HUES48 (cell line): Measurements from ENCODE around the gene PGPEP1.
"Not testable (repeated sequence)": the region's sequence is repeated elsewhere in the genome, so short reads cannot be mapped to it uniquely, and the experiment has no call there.

Experiments used
- H3K27ac ChIP-seq: one replicate; pipeline ENCODE4 v1.7.0; 2013; ENCODE audit warnings: low read depth, low read length, inconsistent platforms
- H3K27me3 ChIP-seq: 2 replicates; pipeline ENCODE4 v1.6.1; 2013; ENCODE audit warnings: mild to moderate bottlenecking, low read length; ENCODE audit not compliant: control insufficient read depth, insufficient read depth
- H3K36me3 ChIP-seq: 2 replicates; pipeline ENCODE4 v1.6.1; 2013; ENCODE audit warnings: low read length; ENCODE audit not compliant: control insufficient read depth, insufficient read depth
- H3K4me1 ChIP-seq: 2 replicates; pipeline ENCODE4 v1.6.1; 2013; ENCODE audit warnings: mild to moderate bottlenecking, low read length; ENCODE audit not compliant: control insufficient read depth, insufficient read depth
- H3K4me3 ChIP-seq: 2 replicates; pipeline ENCODE4 v1.5.1; 2013; ENCODE audit warnings: mild to moderate bottlenecking, low read depth, low read length
- H3K9ac ChIP-seq: 2 replicates; pipeline ENCODE4 v1.6.1; 2013; ENCODE audit warnings: mild to moderate bottlenecking, low read depth, low read length, moderate library complexity
- H3K9me3 ChIP-seq: 2 replicates; pipeline ENCODE4 v1.6.1; 2013; ENCODE audit warnings: low read length; ENCODE audit not compliant: control insufficient read depth, insufficient read depth

PGPEP1 gene

DNA sequence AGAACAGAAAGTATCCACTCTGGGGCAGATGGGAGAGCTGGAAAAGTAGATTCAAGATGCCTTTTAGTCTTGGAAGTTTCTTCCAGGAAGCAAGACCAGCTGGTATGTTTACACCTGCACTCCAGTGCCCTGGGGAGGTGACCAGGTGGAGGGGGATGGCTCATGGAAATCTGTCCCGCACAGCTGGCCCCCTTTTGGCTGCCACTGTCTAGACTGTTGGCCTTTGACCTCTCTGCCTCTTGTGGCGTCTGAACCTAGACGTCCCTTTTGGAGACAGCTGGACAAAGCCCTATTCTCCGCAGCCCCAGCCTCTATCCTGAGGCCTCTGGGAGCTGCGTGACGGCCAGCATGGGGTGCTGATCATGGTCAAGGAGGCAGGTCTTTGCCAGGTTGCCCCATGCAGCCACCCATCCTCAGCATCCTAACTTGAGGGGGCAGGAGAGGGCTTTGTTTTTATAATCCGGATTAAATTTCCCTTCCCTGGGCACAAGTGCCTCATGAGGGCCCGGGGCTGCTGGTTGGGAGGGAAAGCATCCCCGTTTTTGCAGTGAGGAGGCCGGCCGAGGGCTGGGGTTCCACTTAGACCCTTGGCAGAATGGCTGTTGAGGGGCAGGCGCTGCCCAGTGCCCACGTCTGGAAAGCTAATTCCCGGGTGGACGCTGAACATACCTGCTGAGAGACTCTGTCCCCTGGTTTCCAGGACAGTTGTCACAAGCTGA is 28.3 kb downstream of the PGPEP1 start:
- Histone ChIP-seq H3K4me3 (no peak overlapping the region), H3K27me3 (no peaks in the 10 kb centered on the region), H3K4me1 (peaks cover 11% of the 10 kb centered on the region), H3K36me3 (0 out of 2 replicates have a peak, but pooled peaks cover 2% of the 10 kb centered on the region), H3K27ac (peak overlapping the region; percentile 47), H3K9me3 (no peaks in the 10 kb centered on the region), H3K9ac (no peak overlapping the region)

DNA sequence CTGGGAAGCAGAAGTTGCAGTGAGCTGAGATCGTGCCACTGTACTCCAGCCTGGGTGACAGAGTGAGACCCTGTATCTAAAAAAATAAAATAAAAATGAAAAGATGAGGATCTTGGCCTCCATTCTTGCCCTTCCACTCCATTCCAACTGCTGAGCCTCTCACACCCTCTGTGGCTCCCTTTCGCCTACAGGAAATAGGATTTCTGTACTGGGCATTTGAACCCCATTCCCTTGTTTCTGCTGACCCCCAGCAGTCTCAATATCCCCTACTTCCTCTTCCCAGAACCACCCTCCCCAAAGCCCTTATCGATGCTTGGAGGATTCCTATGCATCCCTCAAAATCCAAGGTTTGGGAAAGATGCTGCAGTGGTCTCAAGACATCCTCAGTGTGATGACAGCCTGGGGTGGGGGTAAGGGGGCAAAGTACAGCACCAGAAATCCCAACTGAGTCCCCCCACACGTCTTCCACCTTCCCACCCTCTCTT is 33.1 kb downstream of the PGPEP1 start:
- H3K9ac ChIP-seq, result peak overlapping the region; percentile 17; the same call in 1 of the 2 replicates
- H3K27ac ChIP-seq, result peak overlapping the region; percentile 97
- H3K4me3 ChIP-seq, result no peak overlapping the region
- peaks cover 14% of the 10 kb centered on the region for H3K4me1 ChIP-seq
- no peaks in the 10 kb centered on the region for H3K9me3 ChIP-seq
- H3K27me3 ChIP-seq, result no peaks in the 10 kb centered on the region
- H3K36me3 ChIP-seq, result no peaks in the 10 kb centered on the region

DNA sequence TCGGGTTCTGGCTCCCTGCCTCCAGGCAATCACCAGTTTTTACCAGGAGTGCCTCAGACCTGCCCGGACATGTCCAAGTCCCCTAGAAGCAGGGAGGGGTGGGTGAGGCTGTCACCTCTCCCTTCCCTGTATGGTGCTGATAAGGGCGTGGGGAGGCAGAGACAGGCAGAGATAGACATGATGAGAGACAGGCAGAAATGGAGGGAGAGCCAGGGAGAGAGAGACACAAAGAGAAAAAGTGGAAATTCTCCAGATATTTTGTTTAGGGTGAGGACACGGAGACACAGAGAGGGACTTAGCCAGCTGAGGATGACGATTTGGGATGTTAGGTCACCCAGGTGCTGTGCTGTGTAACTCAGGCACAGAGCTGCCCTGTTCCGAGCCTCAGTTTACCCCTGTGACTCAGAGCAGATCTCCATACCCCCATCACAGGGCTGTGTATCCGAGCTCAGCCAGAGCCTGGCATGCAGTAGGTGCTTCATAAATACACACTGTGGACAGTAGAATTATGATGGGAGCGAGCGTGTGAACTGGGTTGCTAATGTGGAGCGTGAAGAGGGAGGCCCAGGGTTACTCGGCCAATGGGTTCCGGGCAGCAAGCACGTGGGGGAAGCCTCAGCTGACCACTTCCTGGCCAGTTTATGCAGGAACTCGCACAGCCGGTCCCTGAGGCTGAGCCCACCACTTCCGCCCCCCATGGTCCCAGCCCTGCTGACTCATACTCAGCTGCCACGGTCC is 33.7 kb downstream of the PGPEP1 start:
- H3K9me3 ChIP-seq, result no peaks in the 10 kb centered on the region
- no peaks in the 10 kb centered on the region for H3K36me3 ChIP-seq
- H3K27me3 ChIP-seq, result no peaks in the 10 kb centered on the region
- peak overlapping the region; percentile 19 for H3K9ac ChIP-seq
- H3K4me1 ChIP-seq, result peaks cover 14% of the 10 kb centered on the region
- H3K4me3 ChIP-seq, result no peak overlapping the region
- H3K27ac ChIP-seq, result peak overlapping the region; percentile 97

DNA sequence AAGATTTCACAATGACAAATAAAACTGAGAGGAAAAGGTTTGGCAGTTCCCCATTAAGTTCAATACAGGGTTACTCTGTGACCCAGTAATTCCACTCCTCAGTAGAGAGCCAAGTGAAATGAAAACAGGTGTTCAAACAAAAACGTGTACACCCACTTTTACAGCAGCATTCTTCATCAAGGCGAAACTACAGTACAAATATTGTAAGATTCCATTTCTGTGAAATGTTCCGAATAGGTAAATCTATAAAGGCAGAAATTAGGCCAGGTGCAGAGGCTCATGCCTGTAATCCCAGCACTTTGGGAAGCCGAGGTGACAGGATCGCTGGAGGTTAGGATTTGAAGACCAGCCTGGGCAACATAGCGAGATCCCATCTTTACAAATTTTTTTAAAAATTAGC is 36.6 kb downstream of the PGPEP1 start:
- H3K27me3 ChIP-seq, result no peaks in the 10 kb centered on the region
- no peak overlapping the region for H3K9ac ChIP-seq
- no peak overlapping the region for H3K27ac ChIP-seq
- peaks cover 14% of the 10 kb centered on the region for H3K4me1 ChIP-seq
- no peaks in the 10 kb centered on the region for H3K9me3 ChIP-seq
- H3K4me3 ChIP-seq, result no peak overlapping the region
- H3K36me3 ChIP-seq, result no peaks in the 10 kb centered on the region

DNA sequence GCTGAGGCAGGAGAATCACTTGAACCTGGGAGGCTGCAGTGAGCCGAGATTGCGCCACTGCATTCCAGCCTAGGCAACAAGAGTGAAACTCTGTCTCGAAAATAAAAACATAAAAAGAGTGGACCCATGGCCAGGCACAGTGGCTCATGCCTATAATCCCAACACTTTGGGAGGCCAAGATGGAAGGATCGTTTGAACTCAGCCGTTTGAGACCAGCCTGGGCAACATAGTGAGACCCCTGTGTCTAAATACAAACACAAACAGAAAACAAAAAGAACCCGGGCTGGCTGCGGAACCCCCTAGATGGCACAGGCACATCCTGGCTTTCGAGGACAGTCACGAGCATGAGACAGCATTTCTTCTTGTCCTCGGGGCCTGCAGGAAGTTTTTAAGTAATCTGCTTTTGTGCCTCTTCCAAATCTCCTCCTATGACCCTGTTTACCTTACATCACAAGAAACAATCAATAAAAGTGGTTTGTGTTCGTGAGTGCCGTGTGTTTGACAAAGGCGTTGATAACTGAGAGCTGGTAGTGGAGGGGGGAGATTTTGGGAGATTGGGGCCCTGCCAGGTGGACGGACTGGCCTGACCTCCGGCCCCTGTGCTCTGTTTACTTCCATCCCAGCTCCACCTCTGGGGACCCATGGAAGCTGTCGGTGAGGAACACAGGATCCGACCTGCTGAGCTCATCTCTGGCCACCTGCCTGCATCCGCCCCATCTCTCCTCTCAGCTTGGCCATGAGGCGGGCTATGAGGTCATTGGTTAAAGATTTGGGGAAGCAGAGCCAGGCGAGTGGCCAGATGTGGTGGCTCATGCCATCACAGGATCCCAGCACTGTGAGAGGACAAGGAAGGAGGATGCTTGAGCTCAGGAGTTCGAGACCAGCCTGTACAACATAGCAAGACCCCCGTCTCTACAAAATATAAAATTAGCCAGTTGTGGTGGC is 39.7 kb downstream of the PGPEP1 start:
- no peaks in the 10 kb centered on the region for H3K4me1 ChIP-seq
- no peak overlapping the region for H3K9ac ChIP-seq
- peak overlapping the region; percentile 40 for H3K27ac ChIP-seq
- H3K36me3 ChIP-seq, result no peaks in the 10 kb centered on the region
- H3K4me3 ChIP-seq, result no peak overlapping the region
- H3K27me3 ChIP-seq, result no peaks in the 10 kb centered on the region
- H3K9me3 ChIP-seq, result no peaks in the 10 kb centered on the region

DNA sequence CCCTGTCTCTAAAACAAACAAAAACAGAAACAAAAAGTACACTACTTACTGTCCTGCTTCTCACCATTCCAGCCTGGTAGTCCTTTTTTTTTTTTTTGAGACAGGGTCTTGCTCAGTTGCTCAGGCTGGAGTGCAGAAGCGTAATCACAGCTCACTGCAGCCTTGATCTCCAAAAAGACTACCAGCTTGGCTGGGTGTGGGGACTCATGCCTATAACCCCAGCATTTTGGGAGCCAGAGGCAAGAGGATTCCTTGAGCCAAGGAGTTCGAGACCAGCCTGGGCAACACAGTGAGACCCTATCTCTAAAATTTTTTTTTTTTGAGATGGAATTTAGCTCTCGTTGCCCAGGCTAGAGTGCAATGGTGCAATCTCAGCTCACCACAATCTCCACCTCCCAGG is 40.4 kb downstream of the PGPEP1 start:
- peaks cover 4% of the 10 kb centered on the region; the same call in 1 of the 2 replicates for H3K4me1 ChIP-seq
- H3K4me3 ChIP-seq, result no peak overlapping the region
- H3K27ac ChIP-seq, result no peak overlapping the region
- H3K9ac ChIP-seq, result no peak overlapping the region
- no peaks in the 10 kb centered on the region for H3K27me3 ChIP-seq
- H3K9me3 ChIP-seq, result no peaks in the 10 kb centered on the region
- H3K36me3 ChIP-seq, result no peaks in the 10 kb centered on the region

DNA sequence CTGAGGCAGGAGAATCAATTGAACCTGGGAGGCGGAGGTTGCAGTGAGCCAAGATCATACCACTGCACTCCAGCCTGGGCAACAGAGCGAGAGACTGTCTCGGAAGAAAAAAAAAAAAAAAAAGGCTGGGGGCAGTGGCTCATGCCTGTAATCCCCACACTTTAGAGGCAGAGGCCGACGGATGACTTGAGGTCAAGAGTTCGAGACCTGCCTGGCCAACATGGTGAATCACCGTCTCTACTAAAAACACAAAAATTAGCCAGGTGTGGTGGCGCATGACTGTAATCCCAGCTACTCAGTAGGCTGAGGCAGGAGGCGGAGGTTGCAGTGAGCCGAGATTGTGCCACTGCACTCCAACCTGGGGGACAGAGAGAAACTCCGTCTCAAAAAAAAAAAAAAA is 43.2 kb downstream of the PGPEP1 start:
- not testable (repeated sequence) for H3K9ac ChIP-seq, H3K36me3 ChIP-seq, H3K4me1 ChIP-seq, H3K9me3 ChIP-seq, H3K27ac ChIP-seq, H3K4me3 ChIP-seq
- H3K27me3 ChIP-seq, result peaks cover 20% of the 10 kb centered on the region

DNA sequence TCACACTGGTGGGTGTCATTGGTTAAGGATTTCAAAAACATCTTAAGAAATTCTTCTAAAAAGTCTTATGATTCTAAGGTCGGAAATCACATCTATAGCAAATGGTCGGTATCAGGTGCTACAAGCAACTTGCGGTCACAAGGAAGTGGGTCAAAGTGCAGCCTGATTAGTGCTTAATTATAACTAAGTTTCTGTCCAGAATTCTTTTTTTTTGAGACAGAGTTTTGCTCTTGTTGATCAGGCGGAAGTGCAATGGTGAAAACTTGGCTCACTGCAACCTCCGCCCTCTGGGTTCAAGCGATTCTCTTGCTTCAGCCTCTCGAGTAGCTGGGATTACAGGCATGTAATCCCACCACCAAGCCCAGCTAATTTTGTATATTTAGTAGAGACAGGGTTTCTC is 44.4 kb downstream of the PGPEP1 start:
- Histone ChIP-seq H3K4me3 (no peak overlapping the region), H3K36me3 (no peaks in the 10 kb centered on the region; the same call in 1 of the 2 replicates), H3K27ac (no peak overlapping the region), H3K9ac (no peak overlapping the region), H3K27me3 (peaks cover 22% of the 10 kb centered on the region), H3K9me3 (no peaks in the 10 kb centered on the region), H3K4me1 (peaks cover 4% of the 10 kb centered on the region; the same call in 1 of the 2 replicates)

DNA sequence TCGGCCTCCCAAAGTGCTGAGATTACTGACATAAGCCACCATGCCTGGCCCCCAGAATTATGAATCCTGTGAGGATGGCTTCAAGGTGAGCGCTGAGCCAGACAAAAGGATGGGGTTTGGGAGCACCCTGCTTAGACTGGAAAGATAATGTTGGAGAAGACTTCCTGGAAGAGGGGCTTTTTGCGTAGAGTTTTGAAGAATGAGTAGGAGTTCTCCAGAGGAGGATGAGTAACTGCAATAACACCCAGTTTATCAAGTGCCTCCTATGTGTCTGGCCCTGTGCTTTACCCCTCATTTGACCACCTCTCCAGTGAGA is 44.9 kb downstream of the PGPEP1 start:
- Histone ChIP-seq H3K4me3 (no peak overlapping the region), H3K36me3 (no peaks in the 10 kb centered on the region; the same call in 1 of the 2 replicates), H3K27me3 (peaks cover 22% of the 10 kb centered on the region), H3K9ac (no peak overlapping the region), H3K4me1 (peaks cover 4% of the 10 kb centered on the region; the same call in 1 of the 2 replicates), H3K27ac (no peak overlapping the region), H3K9me3 (no peaks in the 10 kb centered on the region)

DNA sequence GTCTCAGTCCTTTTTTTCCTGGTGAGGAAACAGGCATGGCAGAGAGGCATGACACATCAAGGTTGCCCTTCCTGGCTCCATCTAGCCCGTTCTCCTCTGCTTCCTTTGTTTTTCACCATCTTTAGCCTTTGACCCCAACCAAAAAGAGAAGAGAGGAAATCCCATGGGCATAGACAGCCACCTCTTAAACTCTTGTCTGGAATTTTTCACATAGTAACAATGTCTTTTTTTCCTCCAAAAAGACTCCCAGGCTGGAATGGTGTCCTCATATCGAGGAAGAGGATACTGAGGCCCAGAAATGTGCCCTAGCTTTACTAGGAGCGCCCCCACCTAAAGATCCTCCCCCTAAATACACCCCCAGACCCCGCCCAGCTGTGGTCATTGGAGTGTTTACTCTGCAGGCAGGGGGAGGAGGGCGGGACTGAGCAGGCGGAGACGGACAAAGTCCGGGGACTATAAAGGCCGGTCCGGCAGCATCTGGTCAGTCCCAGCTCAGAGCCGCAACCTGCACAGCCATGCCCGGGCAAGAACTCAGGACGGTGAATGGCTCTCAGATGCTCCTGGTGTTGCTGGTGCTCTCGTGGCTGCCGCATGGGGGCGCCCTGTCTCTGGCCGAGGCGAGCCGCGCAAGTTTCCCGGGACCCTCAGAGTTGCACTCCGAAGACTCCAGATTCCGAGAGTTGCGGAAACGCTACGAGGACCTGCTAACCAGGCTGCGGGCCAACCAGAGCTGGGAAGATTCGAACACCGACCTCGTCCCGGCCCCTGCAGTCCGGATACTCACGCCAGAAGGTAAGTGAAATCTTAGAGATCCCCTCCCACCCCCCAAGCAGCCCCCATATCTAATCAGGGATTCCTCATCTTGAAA is 45.5 kb downstream of the PGPEP1 start, which contains the start of gene GDF15:
Gene GDF15, plus strand, starts transcription at position 484 of the 868 bp plus-strand sequence. Its CDS starts 32 bp downstream, at position 516.
- H3K27me3 ChIP-seq, result peaks cover 22% of the 10 kb centered on the region
- H3K4me1 ChIP-seq, result peaks cover 4% of the 10 kb centered on the region; the same call in 1 of the 2 replicates
- no peaks in the 10 kb centered on the region for H3K9me3 ChIP-seq
- no peak within 1 kb of the TSS for H3K9ac ChIP-seq
- H3K27ac ChIP-seq, result peak within 1 kb of the TSS; percentile 51
- no peaks in the 10 kb centered on the region; the same call in 1 of the 2 replicates for H3K36me3 ChIP-seq
- H3K4me3 ChIP-seq, result peak within 1 kb of the TSS; percentile 40; the same call in 1 of the 2 replicates
